OCI-LY3 (cell line): ENCODE results near the gene SYNPO.

Experiments
- CTCF ChIP-seq: fragments of 200-600, 300-600 bp; sonication (generic); IDR thresholded peaks from 2 replicates; pipeline ENCODE4 v1.5.1; 2014; ENCODE audit warnings: antibody characterized with exemption, low read length, low read depth
- EZH2phosphoT487 ChIP-seq: fragments of 200-600 bp; shearing (Covaris generic); IDR thresholded peaks from 2 replicates; pipeline ENCODE4 v1.6.1; 2018; ENCODE audit warnings: antibody characterized with exemption, mixed run types, low read depth

GRCh38 chr5:150655221-150655620 is 14.8 kb downstream of the SYNPO start:
- no peak for TF ChIP-seq CTCF
- TF ChIP-seq EZH2phosphoT487, result no peak
